Measurements from ENCODE around the gene MTX1. TPM values are rescaled to one million over a fixed set of nuclear protein-coding genes. Genes with fewer than 3 reads are reported as not detected.

MTX1 gene
- total and polyA plus RNA-seq, 9 of the 15 experiments (the other 6 are each of a cell fraction or from before 2014, with no cell fraction given), result 29.1 to 98.4 (median 66.9) TPM

- TF ChIP-seq ZBTB12 (CRISPR knock-in tag; IDR thresholded peaks at IDR 0.05) (no peak), CREB5 (CRISPR knock-in tag; IDR thresholded peaks at IDR 0.05) (no peak), SIX5 (IDR thresholded peaks at IDR 0.05; ENCODE audit: borderline replicate concordance in 1 of 2, insufficient read depth in 1 of 2, low read depth in 1 of 2, low read length in 2 of 2) (no peak), ZNF778 (CRISPR knock-in tag; IDR thresholded peaks at IDR 0.05) (no peak), ZNF174 (CRISPR knock-in tag; IDR thresholded peaks at IDR 0.05) (no peak), ZNF740 (CRISPR knock-in tag; IDR thresholded peaks at IDR 0.05) (no peak; the same call in 1 of the 2 replicates), ZNF740 (tag; IDR thresholded peaks at IDR 0.05) (peak in 1 of 2 experiments; percentile 37; a peak in 1 of 4 replicates), CCNT2 (IDR thresholded peaks at IDR 0.05; ENCODE audit: borderline replicate concordance, extremely low read depth, insufficient read length, low read depth, low read length) (peak; percentile 43), RFX1 (IDR thresholded peaks at IDR 0.05) (no peak), ZNF444 (CRISPR knock-in tag; IDR thresholded peaks at IDR 0.05) (no peak), TBP (optimal IDR thresholded peaks at IDR 0.05; ENCODE audit: low read depth, low read length) (peak; percentile 64), E2F1 (CRISPR knock-in tag; IDR thresholded peaks at IDR 0.05) (peak; percentile 67; the same call in 1 of the 2 replicates), ZNF318 (IDR thresholded peaks at IDR 0.05; ENCODE audit: borderline replicate concordance in 1 of 2, low read depth in 1 of 2) (no peak)
These were observed 15.1 kb upstream of the MTX1 start (continued) for GRCh38 chr1:155193275-155193990.

All from K562 (cell line).